Measurements from ENCODE around the gene OVOL3. TPM values are rescaled to one million over a fixed set of nuclear protein-coding genes. Genes with fewer than 3 reads are reported as not detected.

The OVOL3 gene
- total RNA-seq, 1 donor from 2014 or later: not detected

DNA sequence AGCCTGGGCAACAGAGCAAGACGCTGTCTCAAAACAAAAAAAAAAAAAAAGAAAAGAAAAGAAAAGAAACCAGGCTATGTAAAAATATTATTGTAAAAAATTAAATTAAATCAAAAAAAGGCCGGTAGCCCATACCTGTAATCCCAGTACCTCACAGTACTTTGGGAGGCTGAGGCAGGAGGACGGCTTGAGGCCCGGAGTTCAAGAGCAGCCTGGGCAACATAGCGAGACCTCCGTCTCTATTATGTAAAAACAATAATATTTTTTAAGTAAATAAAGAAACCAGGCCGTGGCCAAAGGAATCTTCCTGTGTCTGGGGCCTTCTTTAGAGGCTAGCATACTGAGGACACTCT, 28.2 kb downstream of the OVOL3 start:
- Histone ChIP-seq H3K27ac (peak overlapping the region; percentile 97), H3K4me3 (peak overlapping the region; percentile 78), H3K4me1 (peaks cover 31% of the 10 kb centered on the region), H3K27me3 (no peaks in the 10 kb centered on the region), H3K36me3 (peaks cover 23% of the 10 kb centered on the region), H3K9me3 (no peaks in the 10 kb centered on the region)
- intact Hi-C loops (cut with DNase I): no loop called here
- no peak for TF ChIP-seq CTCF (IDR thresholded peaks at IDR 0.05)
- DNase-seq (no peak), ATAC-seq (no peak)

DNA sequence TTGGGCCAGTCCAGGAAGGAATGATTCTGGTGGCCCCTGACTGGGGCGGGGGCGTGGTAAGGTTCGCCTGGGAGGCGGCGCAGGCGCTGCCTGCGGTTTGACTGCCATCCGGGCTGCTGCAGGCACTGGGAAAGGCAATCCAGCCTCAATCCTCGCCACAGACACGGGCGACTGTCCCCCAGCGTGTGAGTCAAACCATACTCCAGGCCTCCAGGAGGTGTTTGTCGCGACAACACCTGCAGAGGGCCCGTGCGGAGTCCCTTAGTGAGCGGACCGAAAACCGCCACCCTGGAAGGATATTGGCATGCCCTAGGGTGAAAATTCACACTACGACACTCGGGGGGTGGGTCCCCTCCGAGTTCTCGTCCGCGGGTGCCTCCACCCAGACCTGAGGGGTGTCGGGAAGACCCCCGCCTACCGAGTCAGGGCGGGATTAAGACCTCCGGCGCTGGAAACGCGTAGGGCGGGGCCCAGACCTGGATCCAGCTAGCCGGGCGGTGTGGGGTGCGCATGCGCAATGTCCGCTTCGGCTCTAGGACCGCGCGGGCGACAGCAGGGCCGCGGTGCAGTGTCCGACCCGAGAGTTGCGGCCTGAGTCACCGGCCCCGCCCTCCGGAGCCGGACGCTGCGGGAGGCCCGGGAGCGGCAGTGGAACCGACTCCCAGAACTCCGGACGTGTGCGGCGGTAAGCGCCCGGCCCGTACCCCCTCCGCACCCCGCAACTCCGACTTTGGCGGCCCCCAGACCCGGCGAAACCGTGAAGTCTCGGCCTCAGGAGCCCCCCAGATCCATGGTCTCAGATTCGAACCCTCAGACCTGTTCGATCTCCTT, 28.7 kb downstream of the OVOL3 start, which contains the start of gene CAPNS1:
TSS of gene CAPNS1 (plus strand) at position 594 of the 831 bp plus-strand sequence. CDS start 946 bp downstream, outside the sequence.
- TF ChIP-seq CTCF (IDR thresholded peaks at IDR 0.05): no peak
- H3K4me3 ChIP-seq: peak within 1 kb of the TSS; percentile 78
- peak; percentile 99 for DNase-seq
- intact Hi-C loops (cut with DNase I): no loop called here
- peak within 1 kb of the TSS; percentile 97 for H3K27ac ChIP-seq
- no peaks in the 10 kb centered on the region for H3K9me3 ChIP-seq
- H3K4me1 ChIP-seq: peaks cover 31% of the 10 kb centered on the region
- ATAC-seq: peak; percentile 91
- no peaks in the 10 kb centered on the region for H3K27me3 ChIP-seq
- H3K36me3 ChIP-seq: peaks cover 29% of the 10 kb centered on the region

DNA sequence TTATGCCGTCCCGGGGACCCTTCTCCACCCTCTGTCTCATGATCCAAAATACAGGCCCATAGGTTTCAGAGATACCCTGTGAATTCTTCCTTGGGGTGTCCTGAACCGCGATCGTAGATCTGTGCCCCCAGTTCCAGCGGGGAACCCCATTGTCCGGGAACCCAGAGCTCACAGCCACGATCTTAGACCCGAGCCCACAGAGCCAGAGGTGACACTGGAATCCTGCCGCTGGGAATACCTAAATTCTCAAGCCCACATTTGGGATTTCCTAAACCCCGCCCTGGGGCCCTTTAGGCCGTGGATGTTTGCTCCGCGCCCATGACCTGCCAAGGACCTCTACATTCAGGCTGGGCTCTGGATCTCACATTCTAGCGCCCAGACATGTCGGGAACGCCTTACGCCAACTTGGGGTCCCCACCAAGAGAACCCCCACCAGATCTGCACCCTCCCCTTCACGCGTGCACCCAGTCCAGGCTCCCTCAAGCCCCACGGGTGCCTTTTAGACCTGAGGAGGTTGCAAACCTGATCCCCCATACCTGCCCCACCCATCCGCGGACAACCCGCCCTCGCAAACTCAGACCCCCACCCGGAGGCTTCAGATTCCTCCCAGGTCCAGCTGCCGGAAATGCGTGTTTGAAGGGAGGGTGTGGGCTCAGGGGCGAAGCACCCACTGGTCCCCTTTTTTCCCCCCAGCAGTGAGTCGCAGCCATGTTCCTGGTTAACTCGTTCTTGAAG, 29.5 kb downstream of the OVOL3 start:
- Histone ChIP-seq H3K4me3 (peak overlapping the region; percentile 78), H3K36me3 (peaks cover 37% of the 10 kb centered on the region), H3K9me3 (no peaks in the 10 kb centered on the region), H3K27ac (peak overlapping the region; percentile 97), H3K27me3 (no peaks in the 10 kb centered on the region), H3K4me1 (peaks cover 31% of the 10 kb centered on the region)
- ATAC-seq (peak; percentile 2), DNase-seq (no peak)
- intact Hi-C loops (cut with DNase I): no loop called here
- TF ChIP-seq CTCF (IDR thresholded peaks at IDR 0.05): no peak

DNA sequence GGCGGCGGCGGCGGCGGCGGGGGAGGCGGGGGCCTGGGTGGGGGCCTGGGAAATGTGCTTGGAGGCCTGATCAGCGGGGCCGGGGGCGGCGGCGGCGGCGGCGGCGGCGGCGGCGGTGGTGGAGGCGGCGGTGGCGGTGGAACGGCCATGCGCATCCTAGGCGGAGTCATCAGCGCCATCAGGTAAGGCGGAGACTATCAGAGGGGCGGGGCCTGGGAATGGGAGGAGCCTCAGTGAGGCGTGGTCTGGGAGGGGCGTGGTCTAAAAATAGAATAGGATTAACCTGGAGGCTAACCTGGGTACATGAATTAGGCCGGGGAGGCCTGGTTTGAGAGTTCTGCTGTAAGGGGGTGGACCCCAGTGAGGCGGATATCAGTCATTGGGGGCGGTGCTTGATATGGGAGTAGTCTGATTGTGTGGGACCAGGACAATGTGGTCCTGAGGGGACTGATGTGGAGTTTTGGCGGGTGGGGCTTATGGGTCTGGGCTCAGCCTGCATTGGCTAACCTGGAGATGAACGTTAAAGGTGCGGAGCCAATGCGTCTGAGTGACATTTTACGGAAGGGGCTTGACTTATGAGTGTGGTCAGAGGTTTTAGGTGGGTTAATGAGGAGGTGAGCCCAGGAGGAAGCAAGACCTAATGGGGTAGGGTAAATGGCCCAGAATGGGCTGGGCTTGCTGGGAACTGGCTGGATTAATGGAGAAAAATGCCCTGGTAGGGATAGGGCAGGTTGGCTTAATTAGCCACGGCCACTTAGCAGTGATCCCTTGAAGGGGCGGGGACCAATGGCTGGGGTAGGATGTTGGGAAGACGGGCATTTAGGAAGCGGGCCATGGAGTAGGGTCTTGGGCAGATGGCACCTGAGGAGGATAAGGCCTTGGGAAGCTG, 30.3 kb downstream of the OVOL3 start:
- Histone ChIP-seq H3K27me3 (no peaks in the 10 kb centered on the region), H3K4me1 (peaks cover 31% of the 10 kb centered on the region), H3K9me3 (no peaks in the 10 kb centered on the region), H3K4me3 (peak overlapping the region; percentile 78), H3K36me3 (peaks cover 45% of the 10 kb centered on the region), H3K27ac (peak overlapping the region; percentile 97)
- DNase-seq: peak; percentile 93
- ATAC-seq: peak; percentile 85
- intact Hi-C loops (cut with DNase I): no loop called here
- no peak for TF ChIP-seq CTCF (IDR thresholded peaks at IDR 0.05)

DNA sequence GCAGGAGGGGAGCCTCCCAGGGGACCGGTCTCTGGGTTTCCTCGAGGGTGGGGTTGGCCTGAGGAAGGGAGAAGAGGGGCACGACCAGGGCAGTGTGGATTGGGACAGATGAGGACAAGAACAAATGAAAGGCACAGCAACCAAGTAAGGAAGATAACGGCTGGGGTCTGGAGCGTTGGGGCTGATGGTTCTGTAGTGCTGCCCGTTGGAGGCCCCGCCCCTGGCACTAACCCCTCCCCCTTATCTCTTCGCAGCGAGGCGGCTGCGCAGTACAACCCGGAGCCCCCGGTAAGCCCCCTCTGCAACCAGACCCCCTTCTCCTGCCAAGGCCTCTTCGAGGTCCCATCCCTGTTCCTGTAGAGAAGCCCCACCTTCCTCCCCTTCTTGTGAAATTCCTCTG, 31.1 kb downstream of the OVOL3 start:
- no peaks in the 10 kb centered on the region for H3K27me3 ChIP-seq
- DNase-seq (no peak), ATAC-seq (no peak)
- intact Hi-C loops (cut with DNase I): no loop called here
- TF ChIP-seq CTCF (IDR thresholded peaks at IDR 0.05): no peak
- peaks cover 23% of the 10 kb centered on the region for H3K4me1 ChIP-seq
- H3K27ac ChIP-seq: no peak overlapping the region
- H3K4me3 ChIP-seq: no peak overlapping the region
- H3K9me3 ChIP-seq: no peaks in the 10 kb centered on the region
- peaks cover 53% of the 10 kb centered on the region for H3K36me3 ChIP-seq
